NB4 (cell line): ENCODE data around the gene TGFB2.
A peak's percentile ranks its signal among the peaks of the same experiment; 100 is the strongest.

Experiments
- DNase-seq: peaks from one replicate; pipeline ENCODE4 v3.0.0; 2010; ENCODE audit warnings: low read depth
- H3K4me3 ChIP-seq: one replicate; pipeline ENCODE4 v1.5.1; 2011; ENCODE audit warnings: mild to moderate bottlenecking, low read depth, low read length, moderate library complexity
- CTCF ChIP-seq: IDR thresholded peaks from one replicate; pipeline ENCODE4 v1.5.1; 2012; ENCODE audit warnings: low read depth, low read length
- MAX ChIP-seq: IDR thresholded peaks from 2 replicates; pipeline ENCODE4 v1.6.1; 2011; ENCODE audit warnings: low read depth, low read length
- MYC ChIP-seq: IDR thresholded peaks from 2 replicates; pipeline ENCODE4 v1.6.1; 2011; ENCODE audit warnings: low read depth, low read length
- POLR2A ChIP-seq: IDR thresholded peaks from 2 replicates; pipeline ENCODE4 v1.6.1; 2011; ENCODE audit warnings: mild to moderate bottlenecking; ENCODE audit not compliant: insufficient read length; ENCODE audit errors: extremely low read depth

The TGFB2 gene

GRCh38 chr1:218462116-218462515 is 117.0 kb downstream of the TGFB2 start:
- H3K4me3 ChIP-seq, result no peak overlapping the region
- DNase-seq, result no peak
- no peak for TF ChIP-seq POLR2A
- no peak for TF ChIP-seq MAX
- TF ChIP-seq CTCF, result no peak
- no peak for TF ChIP-seq MYC

- TF ChIP-seq CTCF (no peak), MYC (no peak), POLR2A (no peak), MAX (no peak)
- no peak for DNase-seq
- H3K4me3 ChIP-seq, result no peak overlapping the region
Observed at GRCh38 chr1:218462587-218462986, 117.5 kb downstream of the TGFB2 start.

GRCh38 chr1:218463194-218464156 is 118.3 kb downstream of the TGFB2 start:
- no peak for TF ChIP-seq POLR2A
- no peak for TF ChIP-seq MAX
- H3K4me3 ChIP-seq, result no peak overlapping the region
- DNase-seq, result peak; percentile 64

- H3K4me3 ChIP-seq, result no peak overlapping the region
- no peak for TF ChIP-seq POLR2A
- no peak for TF ChIP-seq MAX
- no peak for TF ChIP-seq CTCF
- no peak for TF ChIP-seq MYC
- no peak for DNase-seq
Observed at GRCh38 chr1:218464871-218465270, 119.7 kb downstream of the TGFB2 start.

GRCh38 chr1:218466341-218467010 is 121.3 kb downstream of the TGFB2 start:
- no peak overlapping the region for H3K4me3 ChIP-seq
- DNase-seq, result no peak
- TF ChIP-seq CTCF, result no peak
- TF ChIP-seq MAX, result no peak
- no peak for TF ChIP-seq MYC
- no peak for TF ChIP-seq POLR2A
